PC-9 (cell line): Measurements from ENCODE around the gene TGFB3. TPM values are rescaled to one million over a fixed set of nuclear protein-coding genes. Genes with fewer than 3 reads are reported as not detected.
"Not testable (repeated sequence)": the region's sequence is repeated elsewhere in the genome, so short reads cannot be mapped to it uniquely, and the experiment has no call there.

ENCODE experiments used
- BruUV-seq: library from RNA; stranded (reverse); fragments of 400-500 nt; replicated peaks from 2 replicates; lab custom pipeline; 2021; lab: Mats Ljungman, UMichigan
- CTCF ChIA-PET: fragments of 300-600 bp; sonication (Branson Sonifier 250); formaldehyde crosslinking; loops from one replicate; lab custom pipeline; 2022; ENCODE audit warnings: antibody characterized with exemption; lab: Charles Lee
- POLR2A ChIA-PET: fragments of 300-600 bp; sonication (Branson Sonifier 250); formaldehyde crosslinking; loops from one replicate; lab custom pipeline; 2022; ENCODE audit warnings: antibody characterized with exemption; ENCODE audit not compliant: unreplicated experiment; lab: Charles Lee
- DNase-seq, 2 experiments: peaks; one replicate each; pipeline versions ENCODE4 v3.0.0 to v3.0.0-alpha.2; 2015 to 2022; ENCODE audit warnings: mixed read lengths in 1 of 2
- H2AFZ ChIP-seq: fragments of 200-600 bp; sonication (generic); 2 replicates; pipeline ENCODE4 v1.8.1; 2017; ENCODE audit warnings: antibody characterized with exemption
- H3F3A ChIP-seq: fragments of 200-600 bp; sonication (generic); 2 replicates; pipeline ENCODE4 v1.8.1; 2017; ENCODE audit warnings: antibody characterized with exemption, mild to moderate bottlenecking, low read depth; ENCODE audit not compliant: insufficient read depth
- H3K27ac ChIP-seq: fragments of 200-600 bp; sonication (generic); 2 replicates; pipeline ENCODE4 v1.6.1; 2016; ENCODE audit warnings: mixed run types
- H3K27me3 ChIP-seq: fragments of 200-600 bp; sonication (generic); 2 replicates; pipeline ENCODE4 v1.6.1; 2016; ENCODE audit warnings: low read depth, mixed run types; ENCODE audit not compliant: insufficient read depth
- H3K36me3 ChIP-seq: fragments of 200-600 bp; sonication (generic); 2 replicates; pipeline ENCODE4 v1.6.1; 2016; ENCODE audit warnings: low read depth, mixed run types
- H3K4me1 ChIP-seq: fragments of 200-600 bp; sonication (generic); replicated peaks from 2 replicates; pipeline ENCODE4 v1.6.1; 2016; ENCODE audit warnings: mixed run types; ENCODE audit not compliant: insufficient read depth
- H3K4me2 ChIP-seq: fragments of 200-600 bp; sonication (generic); 2 replicates; pipeline ENCODE4 v1.6.1; 2017; ENCODE audit warnings: mixed run types
- H3K4me3 ChIP-seq: fragments of 200-600 bp; sonication (generic); 2 replicates; pipeline ENCODE4 v1.6.1; 2016; ENCODE audit warnings: mixed run types
- H3K79me2 ChIP-seq: fragments of 200-600 bp; sonication (generic); 2 replicates; pipeline ENCODE4 v1.6.1; 2017; ENCODE audit warnings: low read depth, mixed run types
- H3K9me2 ChIP-seq: fragments of 200-600 bp; sonication (generic); 2 replicates; pipeline ENCODE4 v1.8.1; 2017; ENCODE audit warnings: mild to moderate bottlenecking; ENCODE audit not compliant: insufficient read depth
- H3K9me3 ChIP-seq: fragments of 200-600 bp; sonication (generic); 2 replicates; pipeline ENCODE4 v1.8.1; 2016; ENCODE audit warnings: low read depth; ENCODE audit not compliant: insufficient read depth
- H4K20me1 ChIP-seq: fragments of 200-600 bp; sonication (generic); 2 replicates; pipeline ENCODE4 v1.8.1; 2017; ENCODE audit not compliant: insufficient read depth
- EZH2 ChIP-seq: fragments of 200-600 bp; sonication (generic); IDR thresholded peaks from 2 replicates; pipeline ENCODE4 v1.8.0; 2017; ENCODE audit warnings: antibody characterized with exemption, low read depth
- intact Hi-C: fragments of 100-400 bp; cut with micrococcal nuclease; formaldehyde crosslinking; loops from one replicate; pipeline ENCODE4 v1.10.0; 2022; ENCODE audit not compliant: unreplicated experiment
- total RNA-seq: library from RNA; stranded (reverse); gene quantifications from 2 replicates; pipeline ENCODE4 v1.2.3, GENCODE V29; 2021
- TF ChIP-seq, protein P1 (sequence below): fragments of 200-600 bp; sonication (generic); conservative IDR thresholded peaks from 2 replicates; pipeline ENCODE4 v1.6.1; 2017; ENCODE audit warnings: mixed run types, antibody characterized with exemption, mild to moderate bottlenecking, moderate library complexity

Gene TGFB3
- total RNA-seq, 1 experiment from 2014 or later: 2.8 TPM

GRCh38 chr14:75928690-75929181, 53.1 kb downstream of the TGFB3 start:
- Histone ChIP-seq H3K79me2 (no peaks in the 10 kb centered on the region), H3K4me1 (no peaks in the 10 kb centered on the region), H3K9me2 (no peaks in the 10 kb centered on the region), H3K27me3 (no peaks in the 10 kb centered on the region), H3F3A (no peaks in the 10 kb centered on the region), H3K9me3 (no peaks in the 10 kb centered on the region), H4K20me1 (no peaks in the 10 kb centered on the region), H3K4me2 (no peak overlapping the region), H2AFZ (no peak overlapping the region), H3K4me3 (no peak overlapping the region), H3K27ac (no peak overlapping the region), H3K36me3 (0 out of 2 replicates have a peak, but pooled peaks cover 3% of the 10 kb centered on the region)
- no TSS peak for BruUV-seq
- ChIA-PET CTCF (interaction anchor here (0.8 to 1.2 kb wide), 2 partner anchors 22 to 458 kb away, joined by 3 to 7 read pairs; no protein-coding TSS in a partner anchor), POLR2A (interaction anchor here (0.6 to 0.7 kb wide), 2 partner anchors 57 to 926 kb away, joined by 3 to 4 read pairs; partner anchors contain the start of gene EIF2B2)
- TF ChIP-seq EZH2: no peak
- TF ChIP-seq, protein P1, sequence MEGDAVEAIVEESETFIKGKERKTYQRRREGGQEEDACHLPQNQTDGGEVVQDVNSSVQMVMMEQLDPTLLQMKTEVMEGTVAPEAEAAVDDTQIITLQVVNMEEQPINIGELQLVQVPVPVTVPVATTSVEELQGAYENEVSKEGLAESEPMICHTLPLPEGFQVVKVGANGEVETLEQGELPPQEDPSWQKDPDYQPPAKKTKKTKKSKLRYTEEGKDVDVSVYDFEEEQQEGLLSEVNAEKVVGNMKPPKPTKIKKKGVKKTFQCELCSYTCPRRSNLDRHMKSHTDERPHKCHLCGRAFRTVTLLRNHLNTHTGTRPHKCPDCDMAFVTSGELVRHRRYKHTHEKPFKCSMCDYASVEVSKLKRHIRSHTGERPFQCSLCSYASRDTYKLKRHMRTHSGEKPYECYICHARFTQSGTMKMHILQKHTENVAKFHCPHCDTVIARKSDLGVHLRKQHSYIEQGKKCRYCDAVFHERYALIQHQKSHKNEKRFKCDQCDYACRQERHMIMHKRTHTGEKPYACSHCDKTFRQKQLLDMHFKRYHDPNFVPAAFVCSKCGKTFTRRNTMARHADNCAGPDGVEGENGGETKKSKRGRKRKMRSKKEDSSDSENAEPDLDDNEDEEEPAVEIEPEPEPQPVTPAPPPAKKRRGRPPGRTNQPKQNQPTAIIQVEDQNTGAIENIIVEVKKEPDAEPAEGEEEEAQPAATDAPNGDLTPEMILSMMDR: no peak
- intact Hi-C loops: no loop called here
- no peak for DNase-seq

DNA sequence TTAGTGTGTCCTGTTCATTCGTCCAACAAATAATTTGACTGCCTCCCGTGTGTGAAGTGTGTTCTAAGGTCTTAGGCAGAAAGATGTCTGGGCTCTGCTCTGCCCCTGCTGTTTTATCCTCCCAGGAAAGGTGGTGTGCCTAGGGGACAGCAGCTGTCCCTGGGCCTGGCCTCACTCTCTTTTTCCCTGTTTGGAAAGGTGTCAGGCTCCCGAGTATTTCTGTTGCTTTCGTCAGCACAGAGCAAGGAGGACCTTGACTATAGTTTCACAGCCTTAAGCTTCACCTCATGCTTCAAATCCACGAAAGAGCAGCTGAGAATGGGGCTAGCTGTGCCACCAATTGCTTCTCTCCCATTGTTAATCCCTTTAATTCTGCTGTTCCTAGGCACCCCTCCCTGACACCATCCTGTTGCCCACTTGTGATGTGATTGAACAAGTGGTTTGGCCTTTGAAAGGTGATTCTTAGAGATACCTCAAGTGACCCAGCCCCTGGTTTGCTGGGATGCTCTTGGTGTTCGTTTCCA, 54.2 kb downstream of the TGFB3 start:
- Histone ChIP-seq H3K4me3 (no peak overlapping the region), H4K20me1 (no peaks in the 10 kb centered on the region), H3F3A (no peaks in the 10 kb centered on the region), H2AFZ (no peak overlapping the region), H3K79me2 (no peaks in the 10 kb centered on the region), H3K9me2 (no peaks in the 10 kb centered on the region), H3K27ac (no peak overlapping the region), H3K4me1 (no peaks in the 10 kb centered on the region), H3K9me3 (no peaks in the 10 kb centered on the region), H3K4me2 (no peak overlapping the region), H3K27me3 (no peaks in the 10 kb centered on the region), H3K36me3 (0 out of 2 replicates have a peak, but pooled peaks cover 3% of the 10 kb centered on the region)
- POLR2A ChIA-PET: no interaction called here
- intact Hi-C loops: no loop called here
- DNase-seq: no peak
- TF ChIP-seq, protein P1: no peak
- no peak for TF ChIP-seq EZH2
- no TSS peak for BruUV-seq
- CTCF ChIA-PET: no interaction called here

DNA sequence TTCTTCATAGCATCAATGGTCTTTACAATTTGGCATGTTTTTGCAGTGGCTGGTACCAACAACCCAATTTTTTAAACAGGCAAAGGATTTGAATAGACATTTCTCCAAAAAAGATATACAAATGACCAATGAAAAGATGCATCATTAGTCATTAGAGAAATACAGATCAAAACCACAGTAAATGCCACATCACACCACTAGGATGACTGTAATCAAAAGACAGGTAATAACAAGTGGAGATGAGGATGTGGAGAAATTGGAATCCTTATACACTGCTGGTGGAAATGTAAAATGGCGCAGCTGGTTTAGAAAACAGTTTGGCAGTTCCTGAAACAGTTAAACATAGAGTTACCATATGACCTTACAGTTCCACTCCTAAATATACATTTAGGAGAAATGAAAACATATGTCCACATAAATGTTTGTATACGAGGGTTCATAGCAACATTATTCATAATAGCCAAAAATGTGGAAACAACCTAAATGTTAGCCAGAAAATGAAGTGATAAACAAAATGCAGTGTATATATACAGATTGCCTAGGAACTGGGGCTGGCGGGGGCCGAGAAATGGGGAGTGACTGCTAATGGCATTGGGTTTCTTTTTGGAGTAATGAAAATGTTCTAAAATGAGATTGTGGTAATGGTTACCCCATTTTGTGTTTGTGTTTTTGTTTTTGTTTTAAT, 55.2 kb downstream of the TGFB3 start:
- DNase-seq: no peak
- H3K4me2 ChIP-seq: no peak overlapping the region
- H3K4me1 ChIP-seq: no peaks in the 10 kb centered on the region
- TF ChIP-seq, protein P1: peak; percentile 51; the same call in 1 of the 2 replicates
- TF ChIP-seq EZH2: no peak
- ChIA-PET CTCF (no interaction called here), POLR2A (no interaction called here)
- H3K79me2 ChIP-seq: no peaks in the 10 kb centered on the region
- no peaks in the 10 kb centered on the region for H3K9me3 ChIP-seq
- no peaks in the 10 kb centered on the region for H3K9me2 ChIP-seq
- BruUV-seq: no TSS peak
- H3F3A ChIP-seq: no peaks in the 10 kb centered on the region
- no peaks in the 10 kb centered on the region for H4K20me1 ChIP-seq
- no peaks in the 10 kb centered on the region for H3K27me3 ChIP-seq
- H2AFZ ChIP-seq: no peak overlapping the region
- intact Hi-C loops: no loop called here
- no peak overlapping the region for H3K4me3 ChIP-seq
- 0 out of 2 replicates have a peak, but pooled peaks cover 3% of the 10 kb centered on the region for H3K36me3 ChIP-seq
- H3K27ac ChIP-seq: no peak overlapping the region

DNA sequence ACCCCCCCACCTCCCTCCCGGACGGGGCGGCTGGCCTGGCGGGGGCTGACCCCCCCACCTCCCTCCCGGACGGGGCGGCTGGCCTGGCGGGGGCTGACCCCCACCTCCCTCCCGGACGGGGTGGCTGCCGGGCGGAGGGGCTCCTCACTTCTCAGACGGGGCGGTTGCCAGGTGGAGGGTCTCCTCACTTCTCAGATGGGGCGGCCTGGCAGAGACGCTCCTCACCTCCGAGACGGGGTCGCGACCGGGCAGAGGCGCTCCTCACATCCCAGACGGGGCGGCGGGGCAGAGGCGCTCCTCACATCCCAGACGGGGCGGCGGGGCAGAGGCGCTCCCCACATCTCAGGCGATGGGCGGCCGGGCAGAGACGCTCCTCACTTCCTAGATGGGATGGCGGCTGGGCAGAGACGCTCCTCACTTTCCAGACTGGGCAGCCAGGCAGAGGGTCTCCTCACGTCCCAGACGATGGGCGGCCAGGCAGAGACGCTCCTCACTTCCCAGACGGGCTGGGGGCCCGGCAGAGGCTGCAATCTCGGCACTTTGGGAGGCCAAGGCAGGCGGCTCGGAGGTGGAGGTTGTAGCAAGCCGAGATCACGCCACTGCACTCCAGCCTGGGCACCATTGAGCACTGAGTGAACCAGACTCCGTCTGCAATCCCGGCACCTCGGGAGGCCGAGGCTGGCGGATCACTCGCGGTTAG, 56.5 kb downstream of the TGFB3 start:
- H3K27me3 ChIP-seq, H2AFZ ChIP-seq, H3K9me2 ChIP-seq, DNase-seq, H3K4me1 ChIP-seq, H3K4me2 ChIP-seq, H3K79me2 ChIP-seq, H3K27ac ChIP-seq, H3F3A ChIP-seq, POLR2A ChIA-PET, H3K4me3 ChIP-seq, H3K9me3 ChIP-seq, BruUV-seq, H4K20me1 ChIP-seq, H3K36me3 ChIP-seq, CTCF ChIA-PET, intact Hi-C loops: not testable (repeated sequence)

GRCh38 chr14:75920421-75920820, 61.4 kb downstream of the TGFB3 start:
- H3K27me3 ChIP-seq, intact Hi-C loops, H3K4me1 ChIP-seq, H4K20me1 ChIP-seq, CTCF ChIA-PET, H3K9me2 ChIP-seq, H3K4me2 ChIP-seq, H3K9me3 ChIP-seq, BruUV-seq, H3F3A ChIP-seq, POLR2A ChIA-PET, H3K36me3 ChIP-seq, H3K27ac ChIP-seq, H2AFZ ChIP-seq, H3K4me3 ChIP-seq, H3K79me2 ChIP-seq, DNase-seq: not testable (repeated sequence)
